BJ (cell line): ENCODE data around the gene HFM1. TPM values are rescaled to one million over a fixed set of nuclear protein-coding genes. Genes with fewer than 3 reads are reported as not detected.

Experiments used
- CTCF ChIA-PET: fragments of 350-600 bp; formaldehyde crosslinking; extraction: SDS; loops from one replicate; lab custom pipeline; 2021; ENCODE audit warnings: antibody characterized with exemption, inconsistent platforms; lab: Yijun Ruan, JAX
- POLR2A ChIA-PET: fragments of 300-600 bp; sonication (Branson Sonifier 250); formaldehyde crosslinking; extraction: SDS; loops from one replicate; lab custom pipeline; 2021; ENCODE audit warnings: antibody characterized with exemption; lab: Charles Lee
- DNase-seq: peaks from one replicate; pipeline ENCODE4 v3.0.0-alpha.2; 2011; ENCODE audit warnings: low read depth
- H3K27me3 ChIP-seq: 2 replicates; pipeline ENCODE4 v1.6.0; 2011; ENCODE audit warnings: low read length; ENCODE audit not compliant: control insufficient read depth, insufficient read depth
- H3K36me3 ChIP-seq: 2 replicates; pipeline ENCODE4 v1.5.1; 2011; ENCODE audit warnings: low read length; ENCODE audit not compliant: control insufficient read depth, insufficient read depth
- H3K4me3 ChIP-seq: 2 replicates; pipeline ENCODE4 v1.5.1; 2011; ENCODE audit warnings: low read depth, mild to moderate bottlenecking, control low read depth, low read length
- polyA plus RNA-seq: library from polyadenylated mRNA; depleted of rRNA; stranded (reverse); fragments of >200 nt; gene quantifications from 2 replicates; pipeline ENCODE4 v1.2.3, GENCODE V29; 2011
- TF ChIP-seq, protein P1 (sequence below): IDR thresholded peaks from 2 replicates; pipeline ENCODE4 v1.5.1; 2011; ENCODE audit warnings: low read depth, mild to moderate bottlenecking, control low read depth, inconsistent platforms, low read length, moderate library complexity; ENCODE audit not compliant: insufficient read depth

The HFM1 gene
- polyA plus RNA-seq, 1 experiment, result not detected

DNA sequence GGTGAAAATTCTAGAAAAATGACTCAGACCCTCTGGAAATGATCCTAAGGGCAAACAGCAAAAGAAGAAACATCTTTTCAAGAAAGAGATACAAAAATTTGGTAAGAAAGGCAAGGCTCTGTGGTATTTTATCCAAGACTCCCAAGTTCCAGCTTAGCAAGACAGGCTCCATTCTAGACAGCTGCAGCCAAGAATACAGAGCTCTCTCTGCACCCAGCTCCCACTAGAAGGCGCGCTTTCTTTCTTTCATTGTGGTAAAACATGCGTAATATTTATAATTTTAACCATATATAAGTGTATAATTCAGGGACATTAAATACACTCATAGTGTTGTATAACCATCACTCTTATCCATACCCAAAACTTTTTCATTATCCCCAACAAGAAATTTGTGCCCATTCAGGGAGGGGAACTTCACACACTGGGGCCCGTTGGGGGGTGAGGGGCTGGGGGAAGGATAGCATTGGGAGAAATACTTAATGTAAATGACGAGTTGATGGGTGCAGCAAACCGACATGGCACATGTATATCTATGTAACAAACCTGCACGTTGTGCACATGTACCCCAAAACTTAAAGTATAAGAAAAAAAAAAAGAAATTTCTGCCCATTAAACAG, 2.2 kb upstream of the HFM1 start:
- no peak overlapping the region for H3K4me3 ChIP-seq
- CTCF ChIA-PET, result no interaction called here
- H3K27me3 ChIP-seq, result 0 out of 2 replicates have a peak, but pooled peaks cover 2% of the 10 kb centered on the region
- POLR2A ChIA-PET, result interaction anchor here (0.6 kb wide), 1 partner anchor 10 kb away, joined by 3 read pairs; no protein-coding TSS in a partner anchor
- no peaks in the 10 kb centered on the region for H3K36me3 ChIP-seq
- no peak for DNase-seq
- TF ChIP-seq, protein P1, sequence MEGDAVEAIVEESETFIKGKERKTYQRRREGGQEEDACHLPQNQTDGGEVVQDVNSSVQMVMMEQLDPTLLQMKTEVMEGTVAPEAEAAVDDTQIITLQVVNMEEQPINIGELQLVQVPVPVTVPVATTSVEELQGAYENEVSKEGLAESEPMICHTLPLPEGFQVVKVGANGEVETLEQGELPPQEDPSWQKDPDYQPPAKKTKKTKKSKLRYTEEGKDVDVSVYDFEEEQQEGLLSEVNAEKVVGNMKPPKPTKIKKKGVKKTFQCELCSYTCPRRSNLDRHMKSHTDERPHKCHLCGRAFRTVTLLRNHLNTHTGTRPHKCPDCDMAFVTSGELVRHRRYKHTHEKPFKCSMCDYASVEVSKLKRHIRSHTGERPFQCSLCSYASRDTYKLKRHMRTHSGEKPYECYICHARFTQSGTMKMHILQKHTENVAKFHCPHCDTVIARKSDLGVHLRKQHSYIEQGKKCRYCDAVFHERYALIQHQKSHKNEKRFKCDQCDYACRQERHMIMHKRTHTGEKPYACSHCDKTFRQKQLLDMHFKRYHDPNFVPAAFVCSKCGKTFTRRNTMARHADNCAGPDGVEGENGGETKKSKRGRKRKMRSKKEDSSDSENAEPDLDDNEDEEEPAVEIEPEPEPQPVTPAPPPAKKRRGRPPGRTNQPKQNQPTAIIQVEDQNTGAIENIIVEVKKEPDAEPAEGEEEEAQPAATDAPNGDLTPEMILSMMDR, result peak; percentile 32

DNA sequence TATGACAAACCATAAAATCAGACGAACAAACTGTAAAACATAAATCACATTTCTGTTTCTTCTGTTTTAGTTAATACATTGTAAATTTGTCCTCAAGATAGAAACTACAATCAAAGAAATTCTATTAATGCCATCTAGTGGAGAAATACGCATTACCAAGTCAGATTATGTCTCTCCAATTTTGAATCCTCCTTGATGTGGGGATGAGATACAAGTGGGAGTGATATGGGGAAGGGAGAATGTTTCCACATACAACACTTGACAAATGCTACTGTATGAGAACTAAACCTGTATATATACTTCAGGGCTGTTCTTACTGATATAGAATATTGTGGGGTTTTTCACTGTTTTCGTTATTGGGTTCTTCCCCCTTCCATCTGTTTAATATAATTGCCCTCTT, 2.6 kb downstream of the HFM1 start:
- Histone ChIP-seq H3K27me3 (0 out of 2 replicates have a peak, but pooled peaks cover 2% of the 10 kb centered on the region), H3K36me3 (no peaks in the 10 kb centered on the region), H3K4me3 (no peak overlapping the region)
- CTCF ChIA-PET, result interaction anchor here (1.4 kb wide), 1 partner anchor 12 kb away, joined by 3 read pairs; no protein-coding TSS in a partner anchor
- POLR2A ChIA-PET, result no interaction called here
- no peak for DNase-seq
- TF ChIP-seq, protein P1, result peak; percentile 48

DNA sequence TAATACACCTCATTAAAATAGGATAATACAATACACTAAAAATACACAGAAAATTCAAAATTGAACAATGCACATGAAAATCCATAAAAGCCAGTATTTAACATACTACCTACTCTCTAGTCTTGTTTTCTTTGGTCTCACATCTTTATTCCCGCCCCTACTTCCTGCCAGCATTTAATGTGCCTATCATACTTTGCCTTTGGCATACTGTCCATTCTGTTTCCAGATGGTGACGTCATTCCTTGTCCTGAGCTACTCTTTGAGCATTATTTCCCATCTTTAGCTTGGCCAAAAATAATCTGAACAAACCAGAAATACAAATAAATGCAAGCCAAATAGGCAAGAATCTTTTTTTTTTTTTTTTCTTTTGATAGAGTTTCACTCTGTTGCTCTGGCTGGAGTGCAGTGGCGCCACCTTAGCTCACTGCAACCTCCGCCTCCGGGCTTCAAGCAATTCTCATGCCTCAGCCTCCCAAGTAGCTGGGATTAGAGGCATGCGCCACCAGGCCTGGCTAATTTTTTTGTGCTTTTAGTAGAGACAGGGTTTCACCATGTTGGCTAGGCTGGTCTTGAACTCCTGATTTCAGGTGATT, 4.4 kb downstream of the HFM1 start:
- Histone ChIP-seq H3K4me3 (no peak overlapping the region), H3K27me3 (no peaks in the 10 kb centered on the region), H3K36me3 (no peaks in the 10 kb centered on the region)
- CTCF ChIA-PET, result interaction anchor here (0.6 kb wide), 2 partner anchors 38 to 774 kb away, joined by 3 to 5 read pairs; no protein-coding TSS in a partner anchor
- POLR2A ChIA-PET, result no interaction called here
- DNase-seq, result no peak
- TF ChIP-seq, protein P1, result no peak

DNA sequence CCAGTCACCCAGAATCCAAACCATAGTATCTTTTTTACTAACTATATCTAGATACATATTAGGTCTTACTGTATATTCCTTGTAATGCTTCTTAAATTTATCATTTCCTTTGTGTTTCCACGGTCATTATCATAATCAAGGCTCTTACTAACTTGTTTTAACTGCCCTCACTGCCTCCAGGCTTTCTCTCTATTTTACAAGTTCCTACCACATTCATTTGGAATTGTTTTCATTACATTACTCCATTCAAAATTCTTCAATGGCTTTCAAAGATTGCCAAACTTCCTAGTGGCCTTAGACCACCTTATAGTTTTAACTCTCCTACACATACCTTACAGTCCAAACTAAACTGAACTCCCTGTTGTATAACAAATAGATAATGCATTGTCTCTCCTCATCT, 6.3 kb downstream of the HFM1 start:
- TF ChIP-seq, protein P1, result no peak
- Histone ChIP-seq H3K4me3 (no peak overlapping the region), H3K36me3 (no peaks in the 10 kb centered on the region), H3K27me3 (no peaks in the 10 kb centered on the region)
- no peak for DNase-seq
- POLR2A ChIA-PET, result no interaction called here
- CTCF ChIA-PET, result no interaction called here

DNA sequence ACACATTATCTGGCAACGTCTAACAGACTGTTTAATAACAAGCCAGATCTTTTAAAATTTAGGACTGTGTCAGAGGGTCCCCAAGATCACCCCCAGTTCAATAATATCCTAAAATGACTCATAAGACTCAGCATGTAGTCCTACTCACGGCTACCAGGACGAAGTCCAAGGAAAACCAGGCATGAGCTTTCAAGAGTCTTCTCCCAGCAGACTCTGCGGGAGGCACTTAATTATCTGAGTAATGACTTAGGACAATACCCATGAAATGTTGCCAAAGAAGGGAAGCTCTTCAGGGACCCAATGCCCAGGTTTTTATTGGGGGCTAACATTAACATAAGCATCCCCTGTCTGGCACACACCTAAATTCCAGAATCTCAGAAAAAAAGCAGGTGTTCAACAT, 7.0 kb downstream of the HFM1 start:
- no peak overlapping the region for H3K4me3 ChIP-seq
- no peak for DNase-seq
- H3K27me3 ChIP-seq, result no peaks in the 10 kb centered on the region
- TF ChIP-seq, protein P1, result no peak
- CTCF ChIA-PET, result no interaction called here
- no peaks in the 10 kb centered on the region for H3K36me3 ChIP-seq
- POLR2A ChIA-PET, result no interaction called here
